ENCODE data around the gene KRT13.

KRT13 gene

GRCh38 chr17:41553176-41553575 lies 47.8 kb upstream of the KRT13 start:
- no peak for TF ChIP-seq ZNF70 (CRISPR knock-in tag; IDR thresholded peaks at IDR 0.05)
- no peak for TF ChIP-seq CREB5 (CRISPR knock-in tag; IDR thresholded peaks at IDR 0.05; ENCODE audit: low read depth)
- TF ChIP-seq ZFP3 (CRISPR knock-in tag; IDR thresholded peaks at IDR 0.05), result no peak
- no peak for TF ChIP-seq ZFP30 (CRISPR knock-in tag; IDR thresholded peaks at IDR 0.05)
- TF ChIP-seq SNAI2 (CRISPR knock-in tag; IDR thresholded peaks at IDR 0.05), result no peak
- TF ChIP-seq, protein P1, sequence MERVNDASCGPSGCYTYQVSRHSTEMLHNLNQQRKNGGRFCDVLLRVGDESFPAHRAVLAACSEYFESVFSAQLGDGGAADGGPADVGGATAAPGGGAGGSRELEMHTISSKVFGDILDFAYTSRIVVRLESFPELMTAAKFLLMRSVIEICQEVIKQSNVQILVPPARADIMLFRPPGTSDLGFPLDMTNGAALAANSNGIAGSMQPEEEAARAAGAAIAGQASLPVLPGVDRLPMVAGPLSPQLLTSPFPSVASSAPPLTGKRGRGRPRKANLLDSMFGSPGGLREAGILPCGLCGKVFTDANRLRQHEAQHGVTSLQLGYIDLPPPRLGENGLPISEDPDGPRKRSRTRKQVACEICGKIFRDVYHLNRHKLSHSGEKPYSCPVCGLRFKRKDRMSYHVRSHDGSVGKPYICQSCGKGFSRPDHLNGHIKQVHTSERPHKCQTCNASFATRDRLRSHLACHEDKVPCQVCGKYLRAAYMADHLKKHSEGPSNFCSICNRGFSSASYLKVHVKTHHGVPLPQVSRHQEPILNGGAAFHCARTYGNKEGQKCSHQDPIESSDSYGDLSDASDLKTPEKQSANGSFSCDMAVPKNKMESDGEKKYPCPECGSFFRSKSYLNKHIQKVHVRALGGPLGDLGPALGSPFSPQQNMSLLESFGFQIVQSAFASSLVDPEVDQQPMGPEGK (CRISPR knock-in tag; IDR thresholded peaks at IDR 0.05; ENCODE audit: borderline replicate concordance), result no peak
- TF ChIP-seq GLIS3 (CRISPR knock-in tag; IDR thresholded peaks at IDR 0.05), result no peak
- TF ChIP-seq ARNTL (CRISPR knock-in tag; IDR thresholded peaks at IDR 0.05; ENCODE audit: borderline replicate concordance, low read depth), result no peak
- no peak for TF ChIP-seq TOX (CRISPR knock-in tag; IDR thresholded peaks at IDR 0.05; ENCODE audit: borderline replicate concordance)
- TF ChIP-seq ZNF8 (CRISPR knock-in tag; IDR thresholded peaks at IDR 0.05), result no peak
- no peak for TF ChIP-seq ZC3H10 (CRISPR knock-in tag; IDR thresholded peaks at IDR 0.05)
- TF ChIP-seq TCF4 (CRISPR knock-in tag; IDR thresholded peaks at IDR 0.05; ENCODE audit: borderline replicate concordance), result no peak
- no peak for TF ChIP-seq OSR1 (CRISPR knock-in tag; IDR thresholded peaks at IDR 0.05)
- no peak for TF ChIP-seq PPARA (CRISPR knock-in tag; IDR thresholded peaks at IDR 0.05; ENCODE audit: borderline replicate concordance)
- TF ChIP-seq POU6F1 (CRISPR knock-in tag; IDR thresholded peaks at IDR 0.05; ENCODE audit: borderline replicate concordance, low read depth), result no peak
- no peak for ATAC-seq

DNA sequence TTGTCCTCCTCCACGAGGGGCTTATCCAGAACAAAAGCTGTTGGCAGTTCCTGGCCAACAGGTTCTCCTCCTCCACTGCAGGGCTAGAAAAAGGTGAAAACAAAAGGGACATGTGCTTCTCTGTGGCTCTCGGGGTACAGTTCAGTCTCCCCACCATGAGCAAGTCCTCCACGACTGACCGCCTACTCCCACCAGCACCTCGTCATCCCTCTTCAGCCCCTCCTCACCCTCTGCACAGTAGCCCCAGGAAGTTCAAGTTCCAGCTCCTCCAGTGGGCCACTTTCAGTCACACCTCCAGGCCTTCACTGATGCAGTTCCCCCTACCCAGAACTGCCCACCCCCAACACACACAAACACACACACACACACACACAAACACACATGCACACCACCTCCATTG lies 47.0 kb upstream of the KRT13 start:
- TF ChIP-seq POU6F1 (CRISPR knock-in tag; IDR thresholded peaks at IDR 0.05; ENCODE audit: borderline replicate concordance, low read depth) (no peak), TOX (CRISPR knock-in tag; IDR thresholded peaks at IDR 0.05; ENCODE audit: borderline replicate concordance) (no peak), ZNF8 (CRISPR knock-in tag; IDR thresholded peaks at IDR 0.05) (no peak), ISL1 (CRISPR knock-in tag; IDR thresholded peaks at IDR 0.05) (no peak), TCF4 (CRISPR knock-in tag; IDR thresholded peaks at IDR 0.05; ENCODE audit: borderline replicate concordance) (no peak), ESRRG (CRISPR knock-in tag; IDR thresholded peaks at IDR 0.05) (no peak), ZC3H10 (CRISPR knock-in tag; IDR thresholded peaks at IDR 0.05) (no peak), ZNF565 (CRISPR knock-in tag; conservative IDR thresholded peaks at IDR 0.05; ENCODE audit: low read depth) (no peak), PPARA (CRISPR knock-in tag; IDR thresholded peaks at IDR 0.05; ENCODE audit: borderline replicate concordance) (no peak), ZFP3 (CRISPR knock-in tag; IDR thresholded peaks at IDR 0.05) (no peak), BACH2 (CRISPR knock-in tag; IDR thresholded peaks at IDR 0.05; ENCODE audit: borderline replicate concordance) (no peak), ZNF70 (CRISPR knock-in tag; IDR thresholded peaks at IDR 0.05) (no peak)
- ATAC-seq, result no peak

- no peak for TF ChIP-seq OSR1 (CRISPR knock-in tag; IDR thresholded peaks at IDR 0.05)
- no peak for TF ChIP-seq POU6F1 (CRISPR knock-in tag; IDR thresholded peaks at IDR 0.05; ENCODE audit: borderline replicate concordance, low read depth)
- ATAC-seq, result no peak
These were observed 46.0 kb upstream of the KRT13 start for GRCh38 chr17:41551365-41551764.

DNA sequence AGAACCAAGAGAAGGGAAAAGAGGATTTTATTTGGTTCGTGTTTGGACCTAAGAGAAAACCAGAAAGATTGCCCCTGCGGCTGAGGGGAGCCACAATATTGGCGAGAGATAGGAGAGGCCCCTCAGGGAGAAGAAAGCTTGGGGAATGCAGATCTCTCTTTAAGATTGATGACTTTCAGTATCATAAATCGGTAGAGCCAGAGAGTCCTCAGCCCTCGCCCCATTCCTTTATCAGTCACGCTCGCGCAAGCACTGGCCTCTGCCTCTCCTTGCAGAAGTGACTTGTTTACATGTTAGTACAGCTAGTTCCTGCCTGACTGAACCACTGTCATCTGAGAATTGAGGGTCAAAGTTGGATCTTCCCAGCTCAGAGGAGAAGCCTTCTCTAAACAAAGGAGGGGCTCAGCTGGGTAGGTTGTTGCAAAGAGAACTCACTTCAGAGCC lies 44.2 kb upstream of the KRT13 start:
- ATAC-seq, result no peak
- TF ChIP-seq, protein P2, sequence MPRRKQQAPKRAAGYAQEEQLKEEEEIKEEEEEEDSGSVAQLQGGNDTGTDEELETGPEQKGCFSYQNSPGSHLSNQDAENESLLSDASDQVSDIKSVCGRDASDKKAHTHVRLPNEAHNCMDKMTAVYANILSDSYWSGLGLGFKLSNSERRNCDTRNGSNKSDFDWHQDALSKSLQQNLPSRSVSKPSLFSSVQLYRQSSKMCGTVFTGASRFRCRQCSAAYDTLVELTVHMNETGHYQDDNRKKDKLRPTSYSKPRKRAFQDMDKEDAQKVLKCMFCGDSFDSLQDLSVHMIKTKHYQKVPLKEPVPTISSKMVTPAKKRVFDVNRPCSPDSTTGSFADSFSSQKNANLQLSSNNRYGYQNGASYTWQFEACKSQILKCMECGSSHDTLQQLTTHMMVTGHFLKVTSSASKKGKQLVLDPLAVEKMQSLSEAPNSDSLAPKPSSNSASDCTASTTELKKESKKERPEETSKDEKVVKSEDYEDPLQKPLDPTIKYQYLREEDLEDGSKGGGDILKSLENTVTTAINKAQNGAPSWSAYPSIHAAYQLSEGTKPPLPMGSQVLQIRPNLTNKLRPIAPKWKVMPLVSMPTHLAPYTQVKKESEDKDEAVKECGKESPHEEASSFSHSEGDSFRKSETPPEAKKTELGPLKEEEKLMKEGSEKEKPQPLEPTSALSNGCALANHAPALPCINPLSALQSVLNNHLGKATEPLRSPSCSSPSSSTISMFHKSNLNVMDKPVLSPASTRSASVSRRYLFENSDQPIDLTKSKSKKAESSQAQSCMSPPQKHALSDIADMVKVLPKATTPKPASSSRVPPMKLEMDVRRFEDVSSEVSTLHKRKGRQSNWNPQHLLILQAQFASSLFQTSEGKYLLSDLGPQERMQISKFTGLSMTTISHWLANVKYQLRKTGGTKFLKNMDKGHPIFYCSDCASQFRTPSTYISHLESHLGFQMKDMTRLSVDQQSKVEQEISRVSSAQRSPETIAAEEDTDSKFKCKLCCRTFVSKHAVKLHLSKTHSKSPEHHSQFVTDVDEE (CRISPR knock-in tag; IDR thresholded peaks at IDR 0.05), result no peak
- TF ChIP-seq RARB (CRISPR knock-in tag; IDR thresholded peaks at IDR 0.05) (no peak), ZFP30 (CRISPR knock-in tag; IDR thresholded peaks at IDR 0.05) (no peak)
